ENCODE results near the gene ZNF57.
"Not testable (repeated sequence)": the region's sequence is repeated elsewhere in the genome, so short reads cannot be mapped to it uniquely, and the experiment has no call there.

Gene ZNF57

GRCh38 chr19:2900296-2901252 is at the start of gene ZNF57:
Gene ZNF57 (plus strand): TSS chr19:2900928. CDS start chr19:2901046, 118 bp downstream.
- peak; percentile 97 to 98 for DNase-seq (ENCODE audit: low read depth in 2 of 2)

- no peak for DNase-seq (ENCODE audit: low read depth in 2 of 2)
Observed at GRCh38 chr19:2852598-2852997, 48.1 kb upstream of the ZNF57 start.

- no peak for DNase-seq (ENCODE audit: low read depth in 2 of 2)
Observed at GRCh38 chr19:2853015-2853606, 47.6 kb upstream of the ZNF57 start.

GRCh38 chr19:2854849-2855248 is 45.9 kb upstream of the ZNF57 start:
- no peak for DNase-seq (ENCODE audit: low read depth in 2 of 2)

DNA sequence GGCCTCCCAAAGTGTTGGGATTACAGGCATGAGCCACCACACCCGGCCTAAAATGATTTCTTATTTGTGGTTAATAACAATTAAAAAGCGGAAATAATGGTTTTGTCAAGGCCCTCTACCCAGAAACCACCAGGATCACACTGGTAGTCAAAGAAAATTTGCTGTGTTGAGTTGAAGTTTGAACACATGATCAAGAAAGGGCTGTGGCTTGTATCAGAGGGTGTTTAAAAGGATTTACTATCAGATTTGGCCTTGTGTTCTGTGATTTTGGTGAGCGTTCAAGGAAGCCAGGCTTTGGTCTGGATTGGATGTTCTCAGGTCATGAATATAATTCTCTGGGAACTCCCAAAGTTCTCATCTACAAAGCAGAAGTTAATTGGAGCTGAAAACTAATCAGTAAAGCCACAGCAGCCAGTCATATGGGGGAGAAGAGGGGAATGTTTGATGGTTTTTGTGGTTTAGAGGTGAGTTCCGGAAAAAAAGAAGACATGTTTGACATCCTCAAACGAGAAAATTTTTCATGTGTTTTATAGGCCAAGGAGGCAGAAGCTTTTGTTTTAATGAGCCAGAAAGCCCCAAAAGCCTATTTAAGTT is 44.2 kb upstream of the ZNF57 start:
- DNase-seq (ENCODE audit: low read depth in 2 of 2) = no peak

DNA sequence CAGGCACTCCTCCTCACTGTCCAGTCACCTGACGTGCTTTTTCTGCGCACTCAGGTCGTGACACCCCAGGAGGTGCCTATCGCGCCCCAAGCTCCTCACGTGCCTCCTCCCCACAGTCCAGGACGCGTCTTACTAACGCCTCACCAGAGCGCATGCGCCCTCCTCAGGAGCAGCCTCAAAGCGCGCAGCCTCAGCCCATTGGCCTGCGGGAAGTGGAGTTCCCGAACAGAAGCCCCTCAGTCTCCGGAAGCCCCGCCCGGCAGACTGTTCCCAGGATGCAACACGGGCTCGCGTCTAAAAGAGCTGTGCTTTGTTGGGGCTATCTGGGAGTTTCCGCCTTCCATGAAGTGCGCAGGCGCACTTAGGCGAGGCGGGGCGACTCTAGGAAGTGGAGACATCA is 41.9 kb upstream of the ZNF57 start:
- no peak for DNase-seq (ENCODE audit: low read depth in 2 of 2)

DNA sequence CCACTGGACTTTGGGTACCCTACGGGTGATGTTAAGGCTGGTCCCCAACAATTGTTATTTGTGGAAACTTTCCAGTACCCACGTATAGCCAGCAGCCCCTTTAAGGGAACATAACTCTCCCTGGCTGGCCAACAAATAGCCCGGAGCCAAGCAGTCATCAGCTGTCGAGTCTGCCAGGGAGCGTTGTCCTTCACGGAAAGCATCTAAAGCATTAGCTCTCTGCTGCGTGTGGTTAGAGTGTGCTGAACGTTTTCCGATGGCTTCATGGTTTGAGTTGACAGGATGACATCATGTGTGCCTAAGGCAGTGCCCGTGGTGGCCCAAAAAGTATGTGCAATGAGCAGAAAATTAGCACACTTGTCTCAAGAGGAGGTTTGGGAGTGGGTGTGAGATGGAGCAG is 36.9 kb upstream of the ZNF57 start:
- no peak for DNase-seq (ENCODE audit: low read depth in 2 of 2)

GRCh38 chr19:2865334-2866100 is 35.2 kb upstream of the ZNF57 start:
- no peak for DNase-seq (ENCODE audit: low read depth in 2 of 2)

GRCh38 chr19:2866495-2867024 is 34.2 kb upstream of the ZNF57 start:
- DNase-seq (ENCODE audit: low read depth in 2 of 2) = no peak

DNA sequence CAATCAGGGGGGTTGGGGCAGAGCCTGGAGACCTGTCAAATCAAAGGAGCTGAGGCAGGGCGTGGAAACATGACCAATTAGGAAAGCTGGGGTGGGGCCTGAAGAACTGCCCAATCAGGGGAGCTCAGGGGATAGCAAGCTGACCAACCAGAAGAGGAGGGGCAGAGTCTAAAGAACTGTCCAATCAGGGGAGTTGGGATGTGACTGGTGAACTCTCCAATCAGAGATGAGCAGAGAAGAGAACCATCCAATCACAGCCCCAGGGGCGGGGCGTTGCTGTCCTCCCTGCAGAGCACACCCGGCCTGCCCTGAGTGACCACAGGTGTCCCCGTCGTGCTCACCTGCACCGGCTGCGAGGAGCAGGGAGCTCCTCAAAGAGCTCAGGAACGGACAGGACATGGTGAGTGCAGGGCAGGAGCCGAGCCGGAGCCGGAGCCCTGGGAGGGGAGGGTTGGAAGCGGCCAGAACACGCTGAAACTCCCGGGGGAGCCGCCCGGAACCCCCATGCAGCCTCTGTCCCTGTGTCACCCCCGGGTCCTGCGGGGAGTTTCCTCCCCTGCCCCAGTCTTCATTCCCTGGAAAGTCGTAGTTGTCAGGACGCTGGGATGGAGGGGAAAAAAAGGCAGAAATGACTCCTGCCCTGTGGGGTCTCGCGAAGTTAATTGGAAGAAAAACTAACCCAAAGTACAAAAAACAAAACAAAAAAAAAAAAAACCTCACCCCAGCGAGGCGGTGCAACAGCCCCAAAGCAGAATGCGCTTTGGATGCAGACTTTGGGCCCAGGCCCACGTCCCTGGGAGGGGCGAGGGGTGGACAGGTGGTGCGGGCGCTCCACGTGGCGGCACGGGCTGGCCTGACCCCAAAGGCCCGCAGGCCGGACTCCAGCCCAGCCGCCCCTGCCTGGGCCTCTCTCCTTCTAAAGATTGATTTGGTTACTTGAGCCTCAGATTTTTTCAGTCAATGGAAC is 33.4 kb upstream of the ZNF57 start, which contains the start of gene ZNF556:
Gene ZNF556, plus strand, starts transcription at position 311 of the 967 bp plus-strand sequence. Its CDS starts 87 bp downstream, at position 398.
- DNase-seq (ENCODE audit: low read depth in 2 of 2) = no peak

DNA sequence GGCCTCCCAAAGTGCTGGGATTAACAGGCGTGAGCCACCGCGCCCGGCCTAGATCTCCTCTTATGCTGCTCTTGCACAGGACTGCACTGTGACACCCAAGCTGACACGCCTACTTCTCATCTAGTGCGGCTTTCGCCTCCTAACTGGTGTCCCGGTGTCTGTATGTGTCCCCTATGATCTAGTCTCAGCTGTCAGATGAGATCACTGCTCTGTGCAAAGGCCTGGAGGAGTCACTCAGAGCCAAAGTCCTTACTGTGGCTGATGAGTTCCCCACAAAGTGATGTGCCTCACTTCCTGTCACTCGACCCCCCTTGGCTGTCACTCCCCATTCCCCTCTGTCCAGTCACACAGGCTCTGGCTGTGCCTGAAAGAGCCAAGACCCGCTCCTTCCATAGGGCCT is 31.1 kb upstream of the ZNF57 start:
- no peak for DNase-seq (ENCODE audit: low read depth in 2 of 2)

- DNase-seq (ENCODE audit: low read depth in 2 of 2) = not testable (repeated sequence)
Observed at GRCh38 chr19:2872175-2872574, 28.6 kb upstream of the ZNF57 start.

DNA sequence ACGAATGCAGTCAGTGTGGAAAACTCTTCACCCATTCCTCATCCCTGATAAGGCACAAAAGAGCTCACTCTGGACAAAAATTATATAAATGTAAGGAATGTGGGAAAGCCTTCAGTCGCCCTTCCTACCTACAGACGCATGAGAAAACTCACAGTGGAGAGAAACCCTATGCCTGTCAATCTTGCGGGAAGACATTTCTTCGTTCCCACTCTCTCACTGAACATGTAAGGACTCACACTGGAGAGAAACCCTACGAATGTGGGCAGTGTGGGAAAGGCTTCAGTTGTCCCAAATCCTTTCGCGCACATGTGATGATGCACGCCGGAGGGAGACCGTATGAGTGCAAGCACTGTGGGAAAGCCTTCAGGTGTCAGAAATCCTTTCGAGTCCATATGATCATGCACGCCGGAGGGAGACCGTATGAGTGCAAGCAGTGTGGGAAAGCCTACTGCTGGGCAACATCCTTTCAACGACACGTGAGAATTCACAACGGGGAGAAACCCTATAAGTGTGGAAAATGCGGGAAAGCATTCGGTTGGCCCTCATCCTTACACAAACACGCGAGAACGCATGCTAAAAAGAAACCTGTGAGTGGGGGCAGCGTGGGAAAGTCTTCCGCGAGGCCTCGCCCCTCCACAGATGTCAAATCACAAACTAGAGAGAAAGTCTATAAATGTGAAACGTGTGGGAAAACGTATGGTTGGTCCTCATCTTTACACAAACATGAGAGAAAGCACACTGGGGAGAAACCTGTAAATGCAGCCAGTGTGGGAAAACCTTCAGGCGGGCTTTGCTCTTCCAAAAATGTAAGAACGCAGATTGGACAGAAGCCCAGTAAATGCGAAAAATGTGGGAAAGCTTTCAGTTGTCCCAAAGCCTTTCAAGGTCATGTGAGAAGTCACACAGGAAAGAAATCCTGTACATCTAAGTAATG is 23.1 kb upstream of the ZNF57 start:
- no peak for DNase-seq (ENCODE audit: low read depth in 2 of 2)

- no peak for DNase-seq (ENCODE audit: low read depth in 2 of 2)
Observed at GRCh38 chr19:2883686-2884439, 16.9 kb upstream of the ZNF57 start.

DNA sequence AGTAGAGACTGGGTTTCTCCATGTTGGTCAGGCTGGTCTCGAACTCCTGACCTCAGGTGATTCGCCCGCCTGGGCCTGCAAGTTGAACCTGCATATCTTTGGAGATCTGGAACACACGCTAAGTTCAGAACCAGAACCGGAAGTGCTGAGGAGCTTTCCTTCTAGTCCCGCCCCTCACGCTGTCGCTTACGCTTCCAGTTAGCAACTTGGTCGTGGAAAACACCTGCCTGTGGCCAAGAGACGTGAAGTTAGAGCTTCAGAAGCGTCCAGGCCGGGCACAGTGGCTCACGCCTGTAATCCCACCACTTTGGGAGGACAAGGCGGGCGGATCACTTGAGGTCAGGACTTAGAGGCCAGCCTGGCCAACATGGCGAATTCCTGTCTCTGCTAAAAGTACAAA is 15.0 kb upstream of the ZNF57 start:
- no peak for DNase-seq (ENCODE audit: low read depth in 2 of 2)

GRCh38 chr19:2887391-2887914 is 13.3 kb upstream of the ZNF57 start:
- no peak for DNase-seq (ENCODE audit: low read depth in 2 of 2)

DNA sequence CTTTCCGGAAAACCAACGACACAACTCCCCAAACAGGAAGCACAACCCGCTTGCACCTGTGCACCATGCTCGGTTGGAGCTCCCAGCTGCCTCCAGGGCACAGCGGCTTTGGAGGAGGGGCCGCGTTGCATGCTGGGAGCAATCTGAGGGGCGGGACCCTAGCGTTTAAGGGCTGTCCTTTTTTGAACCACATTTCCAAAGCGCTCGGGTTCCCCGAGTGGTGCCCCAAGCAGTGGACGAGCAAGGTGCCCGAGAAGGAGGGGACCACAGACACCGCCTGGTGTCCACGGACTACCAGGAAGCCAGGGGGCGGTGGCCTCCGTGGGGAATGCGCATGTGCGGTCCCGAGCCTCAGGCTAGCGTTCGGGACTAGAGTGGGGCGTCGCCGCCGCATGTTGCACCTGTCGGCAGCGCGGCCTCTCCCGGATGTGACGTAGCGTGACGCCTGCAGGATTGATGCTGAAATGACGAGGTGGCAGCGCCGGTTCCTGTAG is 11.9 kb upstream of the ZNF57 start:
- DNase-seq (ENCODE audit: low read depth in 2 of 2) = peak in 1 of 2 donors; percentile 51

DNA sequence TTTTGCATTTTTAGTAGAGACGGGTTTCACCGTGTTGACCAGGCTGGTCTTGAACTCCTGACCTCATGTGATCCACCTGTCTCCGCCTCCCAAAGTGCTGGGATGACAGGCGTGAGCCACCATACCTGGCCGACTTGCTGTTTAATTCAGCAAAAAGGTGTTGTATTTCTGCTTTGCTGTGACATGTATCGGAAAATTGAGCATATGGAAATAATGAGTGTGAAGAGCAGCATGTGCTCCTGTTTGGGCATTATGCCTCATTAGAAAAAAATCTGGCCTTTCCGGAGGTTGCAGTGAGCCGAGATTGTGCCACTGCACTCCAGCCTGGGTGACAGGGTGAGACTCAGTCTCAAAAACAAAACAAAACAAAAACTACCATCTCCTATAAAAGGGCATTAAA is 10.2 kb upstream of the ZNF57 start:
- not testable (repeated sequence) for DNase-seq (ENCODE audit: low read depth in 2 of 2)

Measured in stimulated activated CD8-positive, alpha-beta memory T cell treated with anti-CD3 and anti-CD28 coated beads, Interleukin-15, amount 100 ng/mL, for 48 hours (primary cell).